MM.1S (cell line): Measurements from ENCODE around the gene ITPRID1.

Experiments
- DNase-seq: peaks from one replicate; pipeline ENCODE4 v3.0.0-alpha.2; 2015
- H2AFZ ChIP-seq: fragments of 300-600 bp; sonication (generic); 2 replicates; pipeline ENCODE4 v1.6.0; 2016; ENCODE audit warnings: antibody characterized with exemption, low read length
- H3F3A ChIP-seq: fragments of 300-600 bp; sonication (generic); 2 replicates; pipeline ENCODE4 v1.6.1; 2016; ENCODE audit warnings: mild to moderate bottlenecking, antibody characterized with exemption, low read length, moderate library complexity, mixed read lengths; ENCODE audit not compliant: insufficient read depth
- H3K27ac ChIP-seq: fragments of 300-600 bp; sonication (generic); 2 replicates; pipeline ENCODE4 v1.5.1; 2016; ENCODE audit warnings: mild to moderate bottlenecking, low read length
- H3K27me3 ChIP-seq: fragments of 300-600 bp; sonication (generic); replicated peaks from 2 replicates; pipeline ENCODE4 v1.6.0; 2016; ENCODE audit warnings: low read length; ENCODE audit not compliant: insufficient read depth
- H3K36me3 ChIP-seq: fragments of 300-600 bp; sonication (generic); replicated peaks from 2 replicates; pipeline ENCODE4 v1.6.1; 2016; ENCODE audit warnings: mild to moderate bottlenecking, low read length, mixed read lengths; ENCODE audit not compliant: insufficient read depth
- H3K4me1 ChIP-seq: fragments of 300-600 bp; sonication (generic); 2 replicates; pipeline ENCODE4 v1.6.1; 2016; ENCODE audit warnings: low read length, mixed read lengths
- H3K4me2 ChIP-seq: fragments of 300-600 bp; sonication (generic); 2 replicates; pipeline ENCODE4 v1.6.0; 2016; ENCODE audit warnings: low read depth, low read length
- H3K4me3 ChIP-seq: fragments of 300-600 bp; sonication (generic); 2 replicates; pipeline ENCODE4 v1.5.1; 2016; ENCODE audit warnings: low read length, mixed read lengths
- H3K79me2 ChIP-seq: fragments of 300-600 bp; sonication (generic); 2 replicates; pipeline ENCODE4 v1.6.1; 2016; ENCODE audit warnings: mixed run types, low read length, mixed read lengths
- H3K9ac ChIP-seq: fragments of 300-600 bp; sonication (generic); 2 replicates; pipeline ENCODE4 v1.6.1; 2016; ENCODE audit warnings: low read length, mixed read lengths
- H3K9me2 ChIP-seq: fragments of 300-600 bp; sonication (generic); replicated peaks from 2 replicates; pipeline ENCODE4 v1.6.1; 2016; ENCODE audit warnings: mild to moderate bottlenecking, low read length, mixed read lengths; ENCODE audit not compliant: insufficient read depth
- H3K9me3 ChIP-seq: fragments of 300-600 bp; sonication (generic); replicated peaks from 2 replicates; pipeline ENCODE4 v1.6.1; 2016; ENCODE audit warnings: mild to moderate bottlenecking, low read length, mixed read lengths; ENCODE audit not compliant: insufficient read depth
- H4K20me1 ChIP-seq: fragments of 300-600 bp; sonication (generic); 2 replicates; pipeline ENCODE4 v1.6.1; 2016; ENCODE audit warnings: mild to moderate bottlenecking, low read length, moderate library complexity, mixed read lengths; ENCODE audit not compliant: insufficient read depth
- EZH2 ChIP-seq: fragments of 300-600 bp; sonication (generic); optimal IDR thresholded peaks from 2 replicates; pipeline ENCODE3; 2017; ENCODE audit warnings: low read depth, mild to moderate bottlenecking, antibody characterized with exemption, low read length, mixed read lengths
- EZH2phosphoT487 ChIP-seq: fragments of 300-600 bp; sonication (generic); IDR thresholded peaks from 2 replicates; pipeline ENCODE4 v1.6.1; 2018; ENCODE audit warnings: antibody characterized with exemption, low read length
- TF ChIP-seq, protein P1 (sequence below): fragments of 300-600 bp; sonication (generic); IDR thresholded peaks from 2 replicates; pipeline ENCODE4 v1.5.1; 2016; ENCODE audit warnings: antibody characterized with exemption, low read length, mixed read lengths

ITPRID1 gene

DNA sequence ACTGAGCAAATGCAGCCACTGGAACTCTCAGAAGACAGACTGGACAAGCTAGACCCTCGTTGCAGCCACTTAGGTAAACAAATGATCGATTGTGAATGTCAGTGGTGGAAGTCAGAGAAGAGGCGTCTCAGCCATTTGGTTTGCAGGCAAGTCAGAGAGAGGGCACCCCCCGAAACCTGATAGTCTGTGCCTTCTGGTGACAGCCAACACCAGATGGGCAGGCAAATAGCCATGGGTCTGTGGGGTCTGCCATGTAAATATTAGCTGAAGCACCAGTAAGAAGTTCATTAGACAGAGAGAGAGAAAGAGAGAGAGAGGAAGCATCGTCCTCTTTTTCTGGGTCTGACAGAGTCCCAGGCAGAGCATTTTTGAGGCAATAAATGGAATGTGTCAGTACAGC is 178.6 kb downstream of the ITPRID1 start:
- Histone ChIP-seq H3K4me2 (no peak overlapping the region), H4K20me1 (no peaks in the 10 kb centered on the region), H3K27ac (no peak overlapping the region), H3K27me3 (no peaks in the 10 kb centered on the region), H3K4me3 (no peak overlapping the region), H2AFZ (no peak overlapping the region), H3F3A (no peaks in the 10 kb centered on the region), H3K9me2 (no peaks in the 10 kb centered on the region), H3K9me3 (no peaks in the 10 kb centered on the region), H3K79me2 (no peaks in the 10 kb centered on the region), H3K36me3 (no peaks in the 10 kb centered on the region), H3K9ac (no peak overlapping the region), H3K4me1 (no peaks in the 10 kb centered on the region)
- no peak for DNase-seq
- TF ChIP-seq EZH2phosphoT487 = no peak

DNA sequence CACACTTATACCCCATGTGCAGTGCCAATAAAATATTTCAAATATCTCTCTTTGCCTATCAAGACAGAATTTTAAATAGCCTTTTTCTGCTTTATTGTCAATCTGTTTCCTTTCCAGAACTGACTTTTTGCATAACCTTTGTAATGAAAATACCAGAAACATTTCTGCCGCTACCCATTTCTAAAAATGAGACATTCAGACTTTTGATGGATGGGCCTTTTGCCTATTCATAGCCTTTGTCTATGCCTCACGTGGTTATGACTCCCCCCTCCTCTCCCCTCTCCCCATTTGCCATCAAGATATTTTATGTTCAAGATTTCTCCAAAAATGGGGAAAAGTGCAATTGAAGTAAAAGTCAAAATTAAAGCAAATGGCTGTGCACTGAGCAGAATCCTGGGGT is 179.0 kb downstream of the ITPRID1 start:
- DNase-seq = no peak
- no peak overlapping the region for H3K27ac ChIP-seq
- TF ChIP-seq, protein P1, sequence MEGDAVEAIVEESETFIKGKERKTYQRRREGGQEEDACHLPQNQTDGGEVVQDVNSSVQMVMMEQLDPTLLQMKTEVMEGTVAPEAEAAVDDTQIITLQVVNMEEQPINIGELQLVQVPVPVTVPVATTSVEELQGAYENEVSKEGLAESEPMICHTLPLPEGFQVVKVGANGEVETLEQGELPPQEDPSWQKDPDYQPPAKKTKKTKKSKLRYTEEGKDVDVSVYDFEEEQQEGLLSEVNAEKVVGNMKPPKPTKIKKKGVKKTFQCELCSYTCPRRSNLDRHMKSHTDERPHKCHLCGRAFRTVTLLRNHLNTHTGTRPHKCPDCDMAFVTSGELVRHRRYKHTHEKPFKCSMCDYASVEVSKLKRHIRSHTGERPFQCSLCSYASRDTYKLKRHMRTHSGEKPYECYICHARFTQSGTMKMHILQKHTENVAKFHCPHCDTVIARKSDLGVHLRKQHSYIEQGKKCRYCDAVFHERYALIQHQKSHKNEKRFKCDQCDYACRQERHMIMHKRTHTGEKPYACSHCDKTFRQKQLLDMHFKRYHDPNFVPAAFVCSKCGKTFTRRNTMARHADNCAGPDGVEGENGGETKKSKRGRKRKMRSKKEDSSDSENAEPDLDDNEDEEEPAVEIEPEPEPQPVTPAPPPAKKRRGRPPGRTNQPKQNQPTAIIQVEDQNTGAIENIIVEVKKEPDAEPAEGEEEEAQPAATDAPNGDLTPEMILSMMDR = no peak
- TF ChIP-seq EZH2 = no peak
- H3K79me2 ChIP-seq = no peaks in the 10 kb centered on the region
- H3K27me3 ChIP-seq = no peaks in the 10 kb centered on the region
- H3K36me3 ChIP-seq = no peaks in the 10 kb centered on the region
- no peak overlapping the region for H3K4me2 ChIP-seq
- H3K9ac ChIP-seq = no peak overlapping the region
- H3K9me3 ChIP-seq = no peaks in the 10 kb centered on the region
- H4K20me1 ChIP-seq = no peaks in the 10 kb centered on the region
- no peak overlapping the region for H3K4me3 ChIP-seq
- no peaks in the 10 kb centered on the region for H3F3A ChIP-seq
- H2AFZ ChIP-seq = no peak overlapping the region
- no peaks in the 10 kb centered on the region for H3K9me2 ChIP-seq
- H3K4me1 ChIP-seq = no peaks in the 10 kb centered on the region

DNA sequence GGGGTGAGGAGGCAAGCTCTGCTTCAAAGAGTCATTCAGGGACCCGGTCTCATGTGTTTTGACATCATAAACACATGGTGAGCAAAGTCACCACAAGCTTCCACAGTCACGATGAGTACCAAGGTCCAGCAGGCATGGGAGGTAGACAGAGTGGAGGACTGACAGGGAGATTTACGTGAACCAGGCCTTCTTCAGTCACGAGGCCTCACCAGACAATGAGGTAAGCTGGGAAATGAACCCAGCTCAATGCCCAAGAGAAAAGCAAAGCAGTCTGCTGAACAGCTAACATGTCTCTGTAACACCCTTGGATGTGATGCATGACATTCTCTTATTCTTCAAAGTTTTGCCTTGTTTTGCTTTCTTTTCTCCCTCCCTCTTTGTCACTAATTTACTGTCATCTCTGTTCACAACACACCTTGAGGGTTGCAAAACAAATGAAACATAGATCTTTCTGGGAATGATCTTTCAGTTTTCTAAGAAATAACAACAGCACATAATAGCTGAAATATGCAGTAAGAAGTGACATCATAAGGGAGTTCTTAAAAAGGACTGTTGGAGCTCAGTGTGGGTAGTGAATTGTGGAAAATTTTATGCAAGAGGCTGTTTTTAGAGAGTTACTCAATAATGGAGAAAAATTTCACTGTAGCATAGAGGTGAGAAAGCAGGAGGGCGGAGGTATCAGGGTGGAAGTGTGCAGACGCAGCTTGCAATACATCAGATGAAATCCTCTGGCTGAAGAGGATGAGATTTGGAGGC is 182.1 kb downstream of the ITPRID1 start:
- no peak overlapping the region for H3K4me3 ChIP-seq
- H2AFZ ChIP-seq = no peak overlapping the region
- H3F3A ChIP-seq = no peaks in the 10 kb centered on the region
- H3K9me3 ChIP-seq = no peaks in the 10 kb centered on the region
- H3K4me1 ChIP-seq = no peaks in the 10 kb centered on the region
- H3K27ac ChIP-seq = no peak overlapping the region
- no peaks in the 10 kb centered on the region for H3K36me3 ChIP-seq
- H4K20me1 ChIP-seq = no peaks in the 10 kb centered on the region
- H3K9me2 ChIP-seq = no peaks in the 10 kb centered on the region
- no peaks in the 10 kb centered on the region for H3K27me3 ChIP-seq
- H3K79me2 ChIP-seq = no peaks in the 10 kb centered on the region
- TF ChIP-seq EZH2 (no peak), EZH2phosphoT487 (no peak)
- TF ChIP-seq, protein P1 = no peak
- no peak overlapping the region for H3K4me2 ChIP-seq
- H3K9ac ChIP-seq = no peak overlapping the region
- DNase-seq = no peak

DNA sequence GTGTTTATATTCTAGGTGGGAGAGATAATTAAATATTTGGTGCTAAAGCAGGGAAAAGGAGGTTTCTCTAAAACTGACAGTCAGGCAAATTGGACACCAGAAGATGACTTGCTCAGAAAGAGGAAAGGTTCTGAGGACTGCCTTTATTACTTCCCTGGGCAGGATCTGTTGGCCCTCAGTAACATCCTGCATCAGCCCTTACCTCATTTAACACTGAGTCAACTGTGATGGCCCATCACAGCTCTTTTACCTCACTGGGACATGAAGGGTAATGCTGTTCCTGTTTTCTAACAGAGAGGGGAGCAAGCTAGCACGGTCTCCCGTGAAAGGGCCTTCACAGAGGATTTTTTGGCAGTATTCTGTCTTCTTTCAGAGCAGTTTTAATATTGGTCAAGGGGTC is 185.2 kb downstream of the ITPRID1 start:
- no peaks in the 10 kb centered on the region for H3K9me3 ChIP-seq
- H3K4me2 ChIP-seq = no peak overlapping the region
- no peaks in the 10 kb centered on the region for H3K79me2 ChIP-seq
- no peak overlapping the region for H3K27ac ChIP-seq
- no peaks in the 10 kb centered on the region for H3K9me2 ChIP-seq
- no peaks in the 10 kb centered on the region for H3K4me1 ChIP-seq
- no peaks in the 10 kb centered on the region for H3F3A ChIP-seq
- no peak overlapping the region for H3K4me3 ChIP-seq
- TF ChIP-seq, protein P1 = no peak
- TF ChIP-seq EZH2 = no peak
- no peak for TF ChIP-seq EZH2phosphoT487
- H3K9ac ChIP-seq = no peak overlapping the region
- no peak overlapping the region for H2AFZ ChIP-seq
- H3K36me3 ChIP-seq = no peaks in the 10 kb centered on the region
- DNase-seq = no peak
- no peaks in the 10 kb centered on the region for H4K20me1 ChIP-seq
- no peaks in the 10 kb centered on the region for H3K27me3 ChIP-seq
